Central memory CD8-positive, alpha-beta T cell (primary cell): ENCODE measurements around the gene MCM3.

ENCODE experiments used
- ATAC-seq: fragments of 150-1000 bp; cut with Tn5 transposase; replicated peaks from 2 replicates; pipeline ENCODE4 v1.10.0; 2022; ENCODE audit warnings: mild to moderate bottlenecking, moderate FRiP score, moderate number of reproducible peaks; ENCODE audit not compliant: poor library complexity, severe bottlenecking; ENCODE audit errors: extremely low read depth
- DNase-seq, 2 donors: peaks; one replicate each; pipeline ENCODE4 v3.0.0; 2021; ENCODE audit warnings: low spot score in 2 of 2
- H3K27ac Mint-ChIP-seq: one replicate; pipeline ENCODE4 v1.8.0; 2022; ENCODE audit warnings: low read depth, mild to moderate bottlenecking, moderate library complexity, mixed read lengths
- H3K27me3 Mint-ChIP-seq: one replicate; pipeline ENCODE4 v1.8.0; 2022; ENCODE audit warnings: mixed read lengths
- H3K36me3 Mint-ChIP-seq: one replicate; pipeline ENCODE4 v1.8.0; 2022; ENCODE audit warnings: mild to moderate bottlenecking, moderate library complexity, mixed read lengths; ENCODE audit not compliant: insufficient read depth
- H3K4me1 Mint-ChIP-seq: one replicate; pipeline ENCODE4 v1.8.0; 2022; ENCODE audit warnings: mixed read lengths
- H3K4me3 Mint-ChIP-seq: one replicate; pipeline ENCODE4 v1.8.0; 2022; ENCODE audit warnings: mild to moderate bottlenecking, moderate library complexity, mixed read lengths
- H3K9me3 Mint-ChIP-seq: one replicate; pipeline ENCODE4 v1.8.0; 2022; ENCODE audit warnings: mixed read lengths

The MCM3 gene

GRCh38 chr6:52293067-52293466 lies 8.5 kb upstream of the MCM3 start:
- DNase-seq (no peak), ATAC-seq (no peak)
- Mint-ChIP-seq H3K4me1 (peaks cover 24% of the 10 kb centered on the region), H3K9me3 (no peaks in the 10 kb centered on the region), H3K27ac (no peak overlapping the region), H3K36me3 (peaks cover 3% of the 10 kb centered on the region), H3K27me3 (no peaks in the 10 kb centered on the region), H3K4me3 (no peak overlapping the region)

GRCh38 chr6:52288841-52289240 lies 4.3 kb upstream of the MCM3 start:
- no peak overlapping the region for H3K27ac Mint-ChIP-seq
- ATAC-seq (no peak), DNase-seq (no peak)
- no peaks in the 10 kb centered on the region for H3K9me3 Mint-ChIP-seq
- H3K4me1 Mint-ChIP-seq = peaks cover 7% of the 10 kb centered on the region
- peaks cover 2% of the 10 kb centered on the region for H3K36me3 Mint-ChIP-seq
- H3K4me3 Mint-ChIP-seq = no peak overlapping the region
- no peaks in the 10 kb centered on the region for H3K27me3 Mint-ChIP-seq

GRCh38 chr6:52288216-52288615 lies 3.7 kb upstream of the MCM3 start:
- Mint-ChIP-seq H3K4me1 (peaks cover 12% of the 10 kb centered on the region), H3K4me3 (no peak overlapping the region), H3K9me3 (no peaks in the 10 kb centered on the region), H3K27ac (no peak overlapping the region), H3K27me3 (no peaks in the 10 kb centered on the region), H3K36me3 (peaks cover 6% of the 10 kb centered on the region)
- ATAC-seq (no peak), DNase-seq (no peak)

GRCh38 chr6:52286798-52287432 lies 2.4 kb upstream of the MCM3 start:
- Mint-ChIP-seq H3K4me1 (peaks cover 21% of the 10 kb centered on the region), H3K27me3 (no peaks in the 10 kb centered on the region), H3K36me3 (peaks cover 14% of the 10 kb centered on the region), H3K9me3 (no peaks in the 10 kb centered on the region), H3K4me3 (peak overlapping the region; percentile 9), H3K27ac (no peak overlapping the region)
- no peak for ATAC-seq
- no peak for DNase-seq

GRCh38 chr6:52285177-52286068 lies 881 bp upstream of the MCM3 start:
- Mint-ChIP-seq H3K9me3 (no peaks in the 10 kb centered on the region), H3K4me3 (no peak overlapping the region), H3K4me1 (peaks cover 26% of the 10 kb centered on the region), H3K27ac (no peak overlapping the region), H3K27me3 (no peaks in the 10 kb centered on the region), H3K36me3 (peaks cover 29% of the 10 kb centered on the region)
- DNase-seq (no peak), ATAC-seq (peak; percentile 47)

- Mint-ChIP-seq H3K36me3 (peaks cover 32% of the 10 kb centered on the region), H3K9me3 (no peaks in the 10 kb centered on the region), H3K27me3 (no peaks in the 10 kb centered on the region), H3K4me1 (peaks cover 30% of the 10 kb centered on the region), H3K27ac (no peak overlapping the region), H3K4me3 (no peak overlapping the region)
- ATAC-seq = no peak
- DNase-seq = no peak
Measured at GRCh38 chr6:52284131-52284459, 447 bp downstream of the MCM3 start.

GRCh38 chr6:52283111-52283510 lies 1.4 kb downstream of the MCM3 start:
- no peaks in the 10 kb centered on the region for H3K9me3 Mint-ChIP-seq
- no peak for ATAC-seq
- DNase-seq = no peak
- no peaks in the 10 kb centered on the region for H3K27me3 Mint-ChIP-seq
- H3K4me3 Mint-ChIP-seq = no peak overlapping the region
- H3K36me3 Mint-ChIP-seq = peaks cover 34% of the 10 kb centered on the region
- H3K4me1 Mint-ChIP-seq = peaks cover 30% of the 10 kb centered on the region
- H3K27ac Mint-ChIP-seq = no peak overlapping the region

DNA sequence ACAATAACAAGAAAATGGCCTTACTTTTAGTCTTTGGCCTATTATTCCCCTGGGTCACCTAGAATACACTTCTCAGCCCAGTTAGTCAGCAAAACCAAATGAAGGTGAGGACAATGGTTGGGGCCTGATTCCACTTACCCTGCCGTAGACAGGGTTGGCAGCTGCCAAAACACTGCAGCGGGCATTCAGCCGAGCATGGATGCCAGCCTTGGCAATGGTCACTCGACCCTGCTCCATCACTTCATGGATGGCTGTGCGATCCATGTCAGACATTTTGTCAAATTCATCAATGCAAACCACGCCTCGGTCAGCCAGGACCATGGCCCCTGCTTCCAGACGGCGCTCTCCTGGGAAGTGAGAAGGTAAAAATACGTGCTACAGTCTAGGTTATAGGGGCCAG lies 8.4 kb downstream of the MCM3 start:
- Mint-ChIP-seq H3K36me3 (peaks cover 55% of the 10 kb centered on the region), H3K27me3 (no peaks in the 10 kb centered on the region), H3K4me3 (no peak overlapping the region), H3K9me3 (no peaks in the 10 kb centered on the region), H3K27ac (no peak overlapping the region), H3K4me1 (peaks cover 14% of the 10 kb centered on the region)
- DNase-seq = no peak
- no peak for ATAC-seq

DNA sequence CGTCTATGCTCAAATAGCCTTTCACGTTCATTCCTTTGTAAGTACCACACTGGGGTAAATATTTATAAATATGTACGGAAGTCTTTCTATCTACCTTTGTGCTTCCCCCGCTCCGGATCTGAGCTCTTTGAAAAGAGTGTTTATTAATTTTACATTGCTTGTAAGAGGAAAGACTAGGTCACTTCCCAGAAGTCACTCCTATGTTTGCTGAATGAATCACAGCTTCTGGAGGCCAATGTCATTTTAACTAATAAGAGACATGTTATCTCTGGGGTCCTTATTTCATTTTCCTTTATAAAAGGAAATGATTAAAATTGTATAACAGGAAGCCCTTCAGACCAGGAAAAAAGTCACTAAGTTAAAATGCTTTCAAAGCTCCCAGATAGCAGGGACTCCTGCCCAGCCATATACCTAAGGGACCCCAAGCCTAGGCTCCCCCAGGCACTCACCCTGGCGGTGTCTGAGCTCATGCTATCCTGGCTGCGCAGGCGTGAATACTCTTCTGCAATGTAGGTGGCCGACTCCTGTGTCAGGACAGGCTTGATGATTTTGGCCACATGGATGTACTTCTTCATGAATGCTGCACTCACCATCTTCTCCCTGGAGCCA lies 12.6 kb downstream of the MCM3 start:
- H3K27ac Mint-ChIP-seq = no peak overlapping the region
- peaks cover 5% of the 10 kb centered on the region for H3K4me1 Mint-ChIP-seq
- DNase-seq (no peak), ATAC-seq (no peak)
- H3K36me3 Mint-ChIP-seq = peaks cover 63% of the 10 kb centered on the region
- H3K4me3 Mint-ChIP-seq = no peak overlapping the region
- H3K27me3 Mint-ChIP-seq = no peaks in the 10 kb centered on the region
- H3K9me3 Mint-ChIP-seq = no peaks in the 10 kb centered on the region

DNA sequence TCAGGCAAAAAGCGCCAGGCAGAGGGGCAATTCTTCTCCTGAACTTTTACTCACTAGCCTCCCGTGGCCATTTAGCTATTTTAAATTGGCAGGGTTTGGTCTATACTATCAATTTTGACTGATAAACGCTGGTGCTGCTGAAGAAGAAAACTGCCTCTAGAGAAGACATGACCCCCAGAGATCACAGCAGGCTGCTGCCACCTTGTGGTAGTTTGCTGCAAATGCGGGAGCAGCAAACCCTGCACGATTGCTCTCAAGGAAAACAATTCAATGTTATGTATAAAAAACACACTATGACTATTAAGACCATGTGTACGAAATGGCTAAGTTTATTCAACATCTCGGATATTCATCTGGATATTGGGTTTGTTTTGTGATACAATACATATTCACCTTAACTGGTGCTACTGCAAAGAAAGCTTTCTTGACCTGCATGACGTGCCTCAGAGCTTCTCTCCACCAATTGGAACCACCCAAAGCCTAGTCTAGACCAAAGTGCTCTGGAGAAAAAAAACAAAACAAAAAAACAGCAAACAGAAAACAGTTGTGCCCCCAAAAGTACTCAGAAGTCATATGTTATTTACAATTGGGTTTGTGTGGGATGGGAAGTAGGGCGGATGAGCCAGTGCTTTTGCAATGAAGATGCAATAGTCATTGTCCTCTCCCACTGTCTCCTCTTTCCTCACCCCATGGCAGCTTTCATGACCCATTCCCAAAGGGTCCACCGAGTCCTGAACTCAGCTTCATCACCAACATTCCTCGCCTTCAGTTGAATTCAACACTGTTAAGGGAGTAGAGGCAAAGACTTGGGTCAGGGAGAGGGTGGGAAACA lies 20.6 kb downstream of the MCM3 start:
- H3K4me1 Mint-ChIP-seq = no peaks in the 10 kb centered on the region
- H3K9me3 Mint-ChIP-seq = no peaks in the 10 kb centered on the region
- ATAC-seq (peak; percentile 73), DNase-seq (peak; percentile 55 to 58)
- peaks cover 50% of the 10 kb centered on the region for H3K36me3 Mint-ChIP-seq
- H3K27ac Mint-ChIP-seq = no peak overlapping the region
- H3K4me3 Mint-ChIP-seq = no peak overlapping the region
- no peaks in the 10 kb centered on the region for H3K27me3 Mint-ChIP-seq

DNA sequence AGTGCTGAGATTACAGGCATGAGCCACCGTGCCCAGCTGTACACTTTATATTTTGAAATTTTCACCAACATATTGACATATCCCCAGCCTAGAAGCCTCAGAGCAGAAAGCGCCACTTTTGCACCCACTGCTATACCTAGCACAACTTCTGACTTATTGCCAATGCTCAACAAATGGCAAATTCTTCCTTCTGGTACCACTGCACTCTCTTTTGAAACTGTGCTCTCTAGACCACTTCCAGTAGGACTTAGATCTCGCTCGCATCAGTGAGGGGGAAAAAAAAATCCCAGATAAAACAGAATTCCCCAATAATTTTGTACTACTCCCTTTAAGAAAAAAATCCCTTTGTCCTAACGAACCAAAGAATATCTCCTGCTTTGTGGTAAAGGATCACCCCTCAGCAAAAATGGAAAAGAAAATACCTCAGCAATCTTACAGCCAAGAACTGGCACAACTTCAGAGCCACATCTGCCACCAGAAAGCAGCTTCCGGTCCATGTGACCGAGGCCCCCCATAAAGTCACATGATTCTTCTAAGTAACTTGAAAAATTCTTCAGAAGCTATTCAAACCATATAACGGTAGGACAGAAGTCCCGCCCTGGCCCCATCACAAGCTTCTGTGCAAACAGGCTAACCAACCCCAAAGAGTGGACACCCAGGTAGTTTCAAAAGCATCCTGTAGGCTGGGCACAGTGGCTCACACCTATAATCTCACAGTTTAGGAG lies 21.8 kb downstream of the MCM3 start:
- no peak overlapping the region for H3K27ac Mint-ChIP-seq
- no peaks in the 10 kb centered on the region for H3K27me3 Mint-ChIP-seq
- peaks cover 45% of the 10 kb centered on the region for H3K36me3 Mint-ChIP-seq
- no peak for ATAC-seq
- no peak for DNase-seq
- H3K9me3 Mint-ChIP-seq = no peaks in the 10 kb centered on the region
- H3K4me3 Mint-ChIP-seq = no peak overlapping the region
- no peaks in the 10 kb centered on the region for H3K4me1 Mint-ChIP-seq

GRCh38 chr6:52261229-52261628 lies 23.3 kb downstream of the MCM3 start:
- DNase-seq (no peak), ATAC-seq (no peak)
- Mint-ChIP-seq H3K9me3 (no peaks in the 10 kb centered on the region), H3K4me3 (no peak overlapping the region), H3K36me3 (peaks cover 30% of the 10 kb centered on the region), H3K27ac (no peak overlapping the region), H3K4me1 (no peaks in the 10 kb centered on the region), H3K27me3 (peaks cover 1% of the 10 kb centered on the region)
